NCI-H2107 treated with DMSO at 0.1 percent for 48 hours (cell line): ENCODE results near the gene NAPEPLD.
A peak's percentile ranks its signal among the peaks of the same experiment; 100 is the strongest.
"Not testable (repeated sequence)": the region's sequence is repeated elsewhere in the genome, so short reads cannot be mapped to it uniquely, and the experiment has no call there.

ENCODE experiments used
- DNase-seq: peaks from one replicate; lab custom pipeline; 2025; ENCODE audit not compliant: unreplicated experiment; lab: John Stamatoyannopoulos, UW

The NAPEPLD gene

GRCh38 chr7:103148994-103149807 is at the start of gene NAPEPLD:
Gene NAPEPLD, minus strand, starts transcription at chr7:103149099. Its CDS starts 20,323 bp downstream, at chr7:103128776.
- DNase-seq = peak; percentile 64

- DNase-seq = not testable (repeated sequence)
Measured at GRCh38 chr7:103198079-103198478, 49.2 kb upstream of the NAPEPLD start.

- not testable (repeated sequence) for DNase-seq
Measured at GRCh38 chr7:103195364-103195763, 46.5 kb upstream of the NAPEPLD start.

- DNase-seq = not testable (repeated sequence)
Measured at GRCh38 chr7:103172415-103173146, 23.7 kb upstream of the NAPEPLD start.

GRCh38 chr7:103171695-103172414 is 23.0 kb upstream of the NAPEPLD start:
- DNase-seq = not testable (repeated sequence)

GRCh38 chr7:103166921-103167544 is 18.1 kb upstream of the NAPEPLD start:
- DNase-seq = not testable (repeated sequence)

GRCh38 chr7:103163087-103163825 is 14.4 kb upstream of the NAPEPLD start:
- DNase-seq = not testable (repeated sequence)

- DNase-seq = not testable (repeated sequence)
Measured at GRCh38 chr7:103162641-103163040, 13.7 kb upstream of the NAPEPLD start.

GRCh38 chr7:103161998-103162616 is 13.2 kb upstream of the NAPEPLD start:
- not testable (repeated sequence) for DNase-seq

- DNase-seq = not testable (repeated sequence)
Measured at GRCh38 chr7:103159072-103159471, 10.2 kb upstream of the NAPEPLD start.

GRCh38 chr7:103155331-103156024 is 6.6 kb upstream of the NAPEPLD start:
- DNase-seq = not testable (repeated sequence)

- no peak for DNase-seq
Measured at GRCh38 chr7:103154042-103154441, 5.1 kb upstream of the NAPEPLD start.

- DNase-seq = not testable (repeated sequence)
Measured at GRCh38 chr7:103152744-103153617, 4.1 kb upstream of the NAPEPLD start.

GRCh38 chr7:103151993-103152676 is 3.2 kb upstream of the NAPEPLD start:
- not testable (repeated sequence) for DNase-seq

- DNase-seq = no peak
Measured at GRCh38 chr7:103150192-103150591, 1.3 kb upstream of the NAPEPLD start.

- DNase-seq = no peak
Measured at GRCh38 chr7:103149808-103150180, 895 bp upstream of the NAPEPLD start.

- DNase-seq = no peak
Measured at GRCh38 chr7:103148131-103148993, 537 bp downstream of the NAPEPLD start.
